C4-2B (cell line): ENCODE measurements around the gene TNIP2.

Source experiments
- H3K27ac ChIP-seq: fragments of 450-650 bp; 2 replicates; pipeline ENCODE4 v1.5.1; 2017
- ZFX ChIP-seq: fragments of 450-650 bp; IDR thresholded peaks from 2 replicates; pipeline ENCODE4 v1.6.1; 2017
- TF ChIP-seq, protein P1 (sequence below): fragments of 450-650 bp; conservative IDR thresholded peaks from 2 replicates; pipeline ENCODE4 v1.5.1; 2017; ENCODE audit warnings: mild to moderate bottlenecking

The TNIP2 gene

DNA sequence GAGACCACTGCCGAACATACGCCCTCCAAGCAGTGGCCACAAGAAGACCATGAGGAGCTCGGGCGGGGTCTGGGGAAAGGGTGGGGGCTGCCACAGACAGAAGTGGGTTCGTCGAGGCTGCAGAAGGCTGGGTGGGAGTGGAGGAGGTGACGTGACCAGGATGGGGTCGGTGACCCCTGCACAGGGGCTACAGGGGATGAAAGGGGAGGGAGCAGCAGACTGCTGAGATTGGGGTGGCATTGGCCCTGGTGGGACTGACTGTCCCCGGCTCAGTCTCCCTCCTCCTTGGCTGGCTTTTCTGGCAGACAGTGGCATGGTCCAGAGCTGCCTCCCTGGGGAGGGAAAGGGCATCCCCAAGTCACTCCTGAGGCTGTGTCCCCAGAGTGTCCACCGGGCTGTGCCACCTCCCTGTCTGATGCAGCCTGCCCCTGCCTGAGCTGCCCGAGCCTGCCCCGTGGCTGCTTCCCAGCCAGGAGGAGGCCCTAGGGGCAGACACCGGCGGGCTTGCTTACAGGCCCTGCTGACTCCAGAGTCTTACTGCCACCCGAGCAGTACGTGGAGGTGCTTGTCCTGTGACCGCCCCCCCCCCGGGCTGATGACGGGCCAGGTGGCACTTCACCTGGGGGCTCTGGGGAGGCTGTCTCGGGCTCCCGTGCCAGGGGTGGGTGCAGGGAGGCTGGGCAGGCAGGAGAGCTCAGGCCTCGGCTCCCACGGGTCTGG is 44.0 kb upstream of the TNIP2 start:
- TF ChIP-seq, protein P1, sequence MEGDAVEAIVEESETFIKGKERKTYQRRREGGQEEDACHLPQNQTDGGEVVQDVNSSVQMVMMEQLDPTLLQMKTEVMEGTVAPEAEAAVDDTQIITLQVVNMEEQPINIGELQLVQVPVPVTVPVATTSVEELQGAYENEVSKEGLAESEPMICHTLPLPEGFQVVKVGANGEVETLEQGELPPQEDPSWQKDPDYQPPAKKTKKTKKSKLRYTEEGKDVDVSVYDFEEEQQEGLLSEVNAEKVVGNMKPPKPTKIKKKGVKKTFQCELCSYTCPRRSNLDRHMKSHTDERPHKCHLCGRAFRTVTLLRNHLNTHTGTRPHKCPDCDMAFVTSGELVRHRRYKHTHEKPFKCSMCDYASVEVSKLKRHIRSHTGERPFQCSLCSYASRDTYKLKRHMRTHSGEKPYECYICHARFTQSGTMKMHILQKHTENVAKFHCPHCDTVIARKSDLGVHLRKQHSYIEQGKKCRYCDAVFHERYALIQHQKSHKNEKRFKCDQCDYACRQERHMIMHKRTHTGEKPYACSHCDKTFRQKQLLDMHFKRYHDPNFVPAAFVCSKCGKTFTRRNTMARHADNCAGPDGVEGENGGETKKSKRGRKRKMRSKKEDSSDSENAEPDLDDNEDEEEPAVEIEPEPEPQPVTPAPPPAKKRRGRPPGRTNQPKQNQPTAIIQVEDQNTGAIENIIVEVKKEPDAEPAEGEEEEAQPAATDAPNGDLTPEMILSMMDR: no peak
- no peak for TF ChIP-seq ZFX
- no peak overlapping the region for H3K27ac ChIP-seq

DNA sequence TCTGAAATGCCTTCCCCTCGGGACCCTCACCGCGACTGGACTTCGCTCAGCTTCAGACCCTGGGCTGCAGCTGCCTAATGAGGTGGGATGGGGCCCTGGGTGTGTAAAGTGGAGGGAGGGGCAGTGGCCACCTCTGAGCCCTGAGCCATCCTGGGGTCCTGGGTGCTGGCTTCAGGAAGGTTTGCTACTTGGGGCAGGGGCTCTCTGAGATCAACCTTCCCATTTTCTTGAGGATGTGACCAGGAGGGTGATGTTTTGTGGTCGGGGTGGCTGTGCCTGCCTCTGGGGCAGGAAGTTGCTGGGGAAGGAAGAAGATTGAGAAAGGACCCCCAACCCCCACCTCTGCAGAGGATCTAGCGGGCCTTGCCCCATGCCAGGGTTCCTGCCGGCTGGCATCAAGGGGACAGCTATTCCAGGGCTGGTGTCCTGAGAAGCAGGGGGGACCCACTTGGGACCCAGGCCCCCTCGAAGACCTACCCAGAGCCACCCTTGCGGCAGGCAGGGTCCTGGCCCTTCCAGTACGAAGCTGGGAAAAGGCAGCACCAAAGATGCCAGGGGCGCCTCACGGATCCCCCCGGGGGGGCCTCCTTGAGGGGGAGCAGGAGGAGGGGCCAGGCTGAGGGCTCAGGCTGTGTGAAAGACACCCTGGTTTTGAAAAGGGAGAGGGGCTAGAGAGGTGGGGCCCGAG is 43.2 kb upstream of the TNIP2 start:
- no peak overlapping the region for H3K27ac ChIP-seq
- TF ChIP-seq, protein P1: no peak
- no peak for TF ChIP-seq ZFX

DNA sequence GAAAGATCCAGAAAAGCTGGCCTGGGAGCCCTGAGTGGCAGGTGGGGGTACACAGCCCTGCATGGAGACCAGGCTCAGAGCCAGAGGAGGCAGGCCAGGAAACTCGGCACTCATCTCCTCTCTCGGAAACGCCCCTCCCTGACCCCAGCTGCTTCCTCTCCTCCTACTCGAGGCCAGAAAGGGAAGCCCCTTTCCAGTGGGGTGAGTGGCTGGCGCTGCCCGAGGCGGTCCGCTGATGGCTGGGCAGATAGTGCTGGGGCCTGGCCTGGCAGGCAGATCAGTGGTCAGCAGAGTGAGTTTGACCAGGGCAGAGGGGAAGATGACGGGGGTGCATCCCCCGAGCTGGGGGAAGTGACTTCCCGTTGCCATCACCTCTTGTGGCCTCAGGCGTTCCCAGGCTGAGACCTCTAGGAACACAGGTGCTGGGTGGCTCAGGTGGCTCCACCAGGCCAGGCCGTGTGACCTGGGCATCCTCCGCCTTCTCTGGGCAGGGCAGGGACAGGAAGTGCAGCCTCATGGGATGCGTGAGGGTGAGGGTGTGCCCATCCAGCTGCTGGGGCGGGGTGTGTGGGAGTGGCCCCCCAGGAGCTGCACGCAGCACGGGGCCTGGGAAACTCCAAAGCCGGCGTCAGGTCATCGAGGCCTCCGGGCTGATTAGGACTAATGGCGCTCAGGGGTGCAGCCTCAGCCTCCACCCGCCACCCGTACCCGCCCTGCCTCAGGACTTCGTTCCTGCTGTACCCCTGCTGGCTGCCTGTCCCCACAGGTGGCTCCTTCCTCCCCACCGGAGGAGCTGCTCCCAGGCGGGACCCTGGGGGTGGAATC is 42.5 kb upstream of the TNIP2 start:
- H3K27ac ChIP-seq: no peak overlapping the region
- TF ChIP-seq, protein P1: no peak
- TF ChIP-seq ZFX: no peak

DNA sequence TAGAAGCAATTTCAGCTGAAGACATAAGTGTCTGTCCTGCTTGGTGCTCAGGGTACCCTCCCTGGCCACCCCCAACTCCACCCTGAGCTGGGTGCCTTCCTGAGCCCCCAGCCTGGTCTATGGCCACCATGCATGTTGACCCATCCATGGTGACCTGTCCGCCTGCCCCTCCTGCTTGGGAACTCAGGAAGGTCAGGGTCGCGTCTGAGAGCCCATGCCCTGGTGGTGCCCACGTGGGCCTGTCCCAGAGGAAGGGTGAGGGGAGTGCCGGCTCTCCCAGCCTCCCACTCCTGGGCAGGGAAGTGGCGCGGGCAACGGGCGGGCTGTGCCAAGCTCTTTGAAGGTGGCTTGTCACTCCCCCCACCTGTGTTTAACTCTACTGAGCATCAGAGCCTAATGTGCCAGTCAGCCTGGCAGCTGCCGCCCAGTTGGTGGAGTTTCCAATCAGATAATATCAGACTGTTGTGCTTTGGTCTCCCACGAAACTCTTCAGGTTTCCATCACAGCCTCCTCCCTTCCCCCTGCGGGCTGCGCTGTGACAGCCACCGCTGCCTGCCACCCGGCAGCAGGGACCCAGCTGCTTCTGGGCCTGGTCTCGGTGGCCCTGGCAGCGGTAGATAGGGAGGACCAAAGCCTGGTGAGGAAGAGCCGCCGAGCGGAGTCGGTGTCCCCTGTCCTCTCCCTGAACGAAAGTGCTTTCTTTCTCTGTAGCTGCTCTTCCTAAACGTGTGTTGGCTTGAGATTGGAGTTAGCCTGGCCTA is 41.6 kb upstream of the TNIP2 start:
- no peak for TF ChIP-seq ZFX
- TF ChIP-seq, protein P1: no peak
- H3K27ac ChIP-seq: no peak overlapping the region

DNA sequence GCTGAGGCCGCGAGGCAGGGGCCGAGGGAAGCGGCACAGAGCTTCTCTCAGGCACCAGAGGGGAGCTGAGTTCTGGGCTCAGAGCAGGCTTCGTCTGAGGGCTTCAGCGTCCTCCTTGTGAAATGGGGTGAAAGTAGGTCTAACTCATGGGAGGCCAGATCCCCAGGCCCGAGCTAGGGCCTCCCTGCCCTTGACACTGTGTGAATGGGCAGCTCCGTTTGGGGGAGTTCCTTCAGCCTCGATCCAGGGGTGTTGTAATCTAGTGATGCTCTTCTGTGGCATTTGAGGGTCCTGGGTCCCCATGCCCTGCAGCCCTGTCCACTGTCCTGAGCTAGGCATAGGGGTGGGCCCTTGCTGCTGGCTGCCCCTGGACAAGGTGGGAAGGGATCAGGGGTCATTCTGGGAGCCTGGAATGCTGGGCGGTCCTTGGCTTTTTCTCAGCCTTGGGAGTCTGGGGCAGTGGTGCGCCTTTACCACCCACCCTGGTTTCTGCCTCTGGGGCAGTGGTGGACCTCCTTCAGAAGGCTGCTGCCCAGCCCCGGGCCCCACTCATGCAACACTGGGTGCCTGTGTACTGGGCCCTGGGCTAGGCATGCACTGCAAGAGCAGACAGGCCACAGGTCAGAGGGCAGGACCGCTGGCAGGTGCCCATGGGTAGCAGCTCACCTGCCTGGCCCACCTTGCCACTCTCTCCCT is 40.9 kb upstream of the TNIP2 start:
- H3K27ac ChIP-seq: no peak overlapping the region
- TF ChIP-seq, protein P1: no peak
- no peak for TF ChIP-seq ZFX

DNA sequence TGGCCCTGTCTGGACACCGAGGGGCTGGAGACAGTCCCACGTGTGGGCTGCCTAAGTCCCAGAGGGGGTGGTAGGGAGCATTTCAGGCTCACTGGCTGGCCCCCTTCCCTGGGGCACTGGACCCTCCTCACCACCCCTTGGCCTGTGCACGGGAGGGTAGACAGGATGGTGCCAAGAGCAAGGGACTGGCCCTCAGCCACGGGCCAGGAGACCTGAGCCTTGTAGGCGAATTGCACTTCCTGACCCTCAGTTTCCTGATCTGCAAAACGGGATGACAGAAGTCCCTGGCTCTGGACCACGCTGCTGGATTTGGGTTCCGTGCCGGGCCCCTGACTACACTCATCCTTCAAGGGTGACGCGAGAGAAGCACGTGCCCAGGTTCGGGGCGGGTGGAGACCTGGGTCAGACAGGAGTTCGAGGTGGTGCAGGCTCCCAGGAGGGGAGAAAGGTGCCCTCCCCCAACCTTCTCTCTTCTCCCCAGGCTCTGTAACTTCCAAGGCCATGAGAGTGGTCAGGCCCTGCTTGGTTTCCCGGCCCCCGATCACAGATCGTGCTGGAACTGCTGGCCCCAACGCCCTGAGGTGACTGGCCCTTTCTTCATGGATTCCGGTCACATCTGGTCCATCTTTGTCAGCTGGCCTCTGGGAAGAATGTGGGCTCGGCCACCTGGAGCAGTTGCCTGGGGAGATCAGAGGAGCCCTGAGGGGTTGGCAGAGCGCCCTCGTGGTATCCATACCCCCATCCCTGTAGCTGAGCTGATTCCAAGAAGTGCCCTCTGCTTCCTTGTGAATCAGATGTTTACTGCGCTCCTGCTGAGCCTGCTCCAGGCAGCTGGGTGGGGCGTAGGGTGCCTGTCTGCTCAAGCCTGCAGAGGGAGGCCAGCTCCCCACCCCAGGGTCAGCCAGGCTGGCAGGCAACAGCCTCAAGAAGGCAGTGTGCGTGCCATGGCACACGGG is 40.0 kb upstream of the TNIP2 start:
- TF ChIP-seq ZFX: no peak
- TF ChIP-seq, protein P1: no peak

More for the DNA sequence above, 40.0 kb upstream of the TNIP2 start:
- no peak overlapping the region for H3K27ac ChIP-seq
